ENCODE data around the gene PTPRD.

The PTPRD gene

DNA sequence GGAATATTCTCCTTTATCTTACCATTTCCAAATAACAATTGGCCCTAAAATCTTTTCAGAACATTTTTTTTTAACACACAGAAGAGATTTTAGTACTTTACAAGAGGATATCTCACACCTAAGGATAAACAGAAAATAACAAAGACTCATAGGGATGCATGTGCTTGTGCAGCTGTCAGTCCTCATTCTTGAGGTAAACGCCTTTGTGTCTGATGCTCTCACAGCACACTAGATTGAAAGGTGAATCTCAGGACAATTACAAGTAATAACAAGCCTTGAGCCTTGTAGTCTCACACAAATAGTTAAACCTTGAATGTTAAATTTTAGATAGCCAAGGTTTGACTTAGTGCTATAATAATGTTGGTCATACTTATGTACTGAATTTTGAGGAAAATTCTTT, 439.2 kb downstream of the PTPRD start:
- Histone ChIP-seq H3K9me3 (ENCODE audit: control insufficient read depth, insufficient read depth, low read depth, low read length) (no peaks in the 10 kb centered on the region), H3K4me1 (ENCODE audit: control insufficient read depth, insufficient read depth, low read length) (no peaks in the 10 kb centered on the region), H3K27ac (ENCODE audit: extremely low read depth, low read depth, low read length) (no peak overlapping the region), H3K4me3 (ENCODE audit: low read depth, low read length) (no peak overlapping the region), H3K36me3 (ENCODE audit: control insufficient read depth in 2 of 2, insufficient read depth in 1 of 2, low read length in 2 of 2) (no peaks in the 10 kb centered on the region)
- ChIA-PET POLR2A (no interaction called here), CTCF (no interaction called here)
- TF ChIP-seq SCRT1 (tag by site-specific recombination; IDR thresholded peaks at IDR 0.05; ENCODE audit: borderline replicate concordance) (no peak), ZNF529 (tag by site-specific recombination; IDR thresholded peaks at IDR 0.05; ENCODE audit: insufficient replicate concordance) (no peak), ZNF747 (tag by site-specific recombination; IDR thresholded peaks at IDR 0.05) (no peak), ZXDB (tag by site-specific recombination; IDR thresholded peaks at IDR 0.05) (no peak), ZNF175 (tag by site-specific recombination; IDR thresholded peaks at IDR 0.05) (no peak), ZNF514 (tag by site-specific recombination; IDR thresholded peaks at IDR 0.05) (no peak), YY2 (tag by site-specific recombination; IDR thresholded peaks at IDR 0.05) (no peak), ZNF37A (tag by site-specific recombination; IDR thresholded peaks at IDR 0.05) (no peak), ZNF184 (tag by site-specific recombination; IDR thresholded peaks at IDR 0.05) (no peak), GLI2 (tag by site-specific recombination; IDR thresholded peaks at IDR 0.05; ENCODE audit: borderline replicate concordance, low read depth) (no peak), ZNF394 (tag by site-specific recombination; IDR thresholded peaks at IDR 0.05; ENCODE audit: borderline replicate concordance) (no peak), ZNF585B (tag by site-specific recombination; IDR thresholded peaks at IDR 0.05) (no peak), ZNF548 (tag by site-specific recombination; IDR thresholded peaks at IDR 0.05) (no peak), ZNF10 (tag by site-specific recombination; IDR thresholded peaks at IDR 0.05) (no peak), ZNF792 (tag by site-specific recombination; IDR thresholded peaks at IDR 0.05) (no peak), ZNF324 (tag by site-specific recombination; IDR thresholded peaks at IDR 0.05) (no peak)
- TF ChIP-seq, protein P1, sequence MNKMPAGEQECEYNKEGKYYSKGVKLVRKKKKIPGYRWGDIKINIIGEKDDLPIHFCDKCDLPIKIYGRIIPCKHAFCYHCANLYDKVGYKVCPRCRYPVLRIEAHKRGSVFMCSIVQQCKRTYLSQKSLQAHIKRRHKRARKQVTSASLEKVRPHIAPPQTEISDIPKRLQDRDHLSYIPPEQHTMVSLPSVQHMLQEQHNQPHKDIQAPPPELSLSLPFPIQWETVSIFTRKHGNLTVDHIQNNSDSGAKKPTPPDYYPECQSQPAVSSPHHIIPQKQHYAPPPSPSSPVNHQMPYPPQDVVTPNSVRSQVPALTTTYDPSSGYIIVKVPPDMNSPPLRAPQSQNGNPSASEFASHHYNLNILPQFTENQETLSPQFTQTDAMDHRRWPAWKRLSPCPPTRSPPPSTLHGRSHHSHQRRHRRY (tag by site-specific recombination; IDR thresholded peaks at IDR 0.05): no peak
- TF ChIP-seq, protein P2, sequence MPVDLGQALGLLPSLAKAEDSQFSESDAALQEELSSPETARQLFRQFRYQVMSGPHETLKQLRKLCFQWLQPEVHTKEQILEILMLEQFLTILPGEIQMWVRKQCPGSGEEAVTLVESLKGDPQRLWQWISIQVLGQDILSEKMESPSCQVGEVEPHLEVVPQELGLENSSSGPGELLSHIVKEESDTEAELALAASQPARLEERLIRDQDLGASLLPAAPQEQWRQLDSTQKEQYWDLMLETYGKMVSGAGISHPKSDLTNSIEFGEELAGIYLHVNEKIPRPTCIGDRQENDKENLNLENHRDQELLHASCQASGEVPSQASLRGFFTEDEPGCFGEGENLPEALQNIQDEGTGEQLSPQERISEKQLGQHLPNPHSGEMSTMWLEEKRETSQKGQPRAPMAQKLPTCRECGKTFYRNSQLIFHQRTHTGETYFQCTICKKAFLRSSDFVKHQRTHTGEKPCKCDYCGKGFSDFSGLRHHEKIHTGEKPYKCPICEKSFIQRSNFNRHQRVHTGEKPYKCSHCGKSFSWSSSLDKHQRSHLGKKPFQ (tag by site-specific recombination; IDR thresholded peaks at IDR 0.05): no peak
- TF ChIP-seq, protein P3, sequence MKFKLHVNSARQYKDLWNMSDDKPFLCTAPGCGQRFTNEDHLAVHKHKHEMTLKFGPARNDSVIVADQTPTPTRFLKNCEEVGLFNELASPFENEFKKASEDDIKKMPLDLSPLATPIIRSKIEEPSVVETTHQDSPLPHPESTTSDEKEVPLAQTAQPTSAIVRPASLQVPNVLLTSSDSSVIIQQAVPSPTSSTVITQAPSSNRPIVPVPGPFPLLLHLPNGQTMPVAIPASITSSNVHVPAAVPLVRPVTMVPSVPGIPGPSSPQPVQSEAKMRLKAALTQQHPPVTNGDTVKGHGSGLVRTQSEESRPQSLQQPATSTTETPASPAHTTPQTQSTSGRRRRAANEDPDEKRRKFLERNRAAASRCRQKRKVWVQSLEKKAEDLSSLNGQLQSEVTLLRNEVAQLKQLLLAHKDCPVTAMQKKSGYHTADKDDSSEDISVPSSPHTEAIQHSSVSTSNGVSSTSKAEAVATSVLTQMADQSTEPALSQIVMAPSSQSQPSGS (tag by site-specific recombination; IDR thresholded peaks at IDR 0.05; ENCODE audit: low read depth): no peak
- TF ChIP-seq, protein P4, sequence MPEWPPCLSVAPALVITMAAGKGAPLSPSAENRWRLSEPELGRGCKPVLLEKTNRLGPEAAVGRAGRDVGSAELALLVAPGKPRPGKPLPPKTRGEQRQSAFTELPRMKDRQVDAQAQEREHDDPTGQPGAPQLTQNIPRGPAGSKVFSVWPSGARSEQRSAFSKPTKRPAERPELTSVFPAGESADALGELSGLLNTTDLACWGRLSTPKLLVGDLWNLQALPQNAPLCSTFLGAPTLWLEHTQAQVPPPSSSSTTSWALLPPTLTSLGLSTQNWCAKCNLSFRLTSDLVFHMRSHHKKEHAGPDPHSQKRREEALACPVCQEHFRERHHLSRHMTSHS (tag by site-specific recombination; IDR thresholded peaks at IDR 0.05): no peak

DNA sequence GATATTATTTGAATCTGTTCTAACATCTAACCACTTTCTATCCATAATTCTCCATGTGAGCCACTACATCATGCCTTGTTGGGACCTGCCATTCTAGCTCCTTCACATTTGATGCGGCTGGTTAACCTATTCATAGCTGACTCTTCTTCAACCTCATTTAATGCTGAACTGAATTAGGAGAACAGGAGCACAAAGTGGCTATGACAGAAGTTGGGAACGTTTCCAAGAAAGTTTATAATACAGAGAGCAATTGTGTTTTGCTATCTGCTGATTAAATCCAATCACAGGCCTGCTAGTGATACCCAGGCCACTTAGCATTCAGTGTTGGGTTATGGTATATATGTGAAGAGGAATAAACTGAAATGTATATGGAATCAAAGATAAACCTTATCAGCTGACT, 440.3 kb downstream of the PTPRD start:
- CTCF ChIA-PET: interaction anchor here (0.5 kb wide), 1 partner anchor 17 kb away, joined by 3 read pairs; no protein-coding TSS in a partner anchor
- Histone ChIP-seq H3K36me3 (ENCODE audit: control insufficient read depth in 2 of 2, insufficient read depth in 1 of 2, low read length in 2 of 2) (no peaks in the 10 kb centered on the region), H3K9me3 (ENCODE audit: control insufficient read depth, insufficient read depth, low read depth, low read length) (no peaks in the 10 kb centered on the region), H3K4me1 (ENCODE audit: control insufficient read depth, insufficient read depth, low read length) (no peaks in the 10 kb centered on the region), H3K4me3 (ENCODE audit: low read depth, low read length) (no peak overlapping the region), H3K27ac (ENCODE audit: extremely low read depth, low read depth, low read length) (no peak overlapping the region)
- TF ChIP-seq HOXC10 (CRISPR knock-in tag; IDR thresholded peaks at IDR 0.05) (no peak), ZNF175 (tag by site-specific recombination; IDR thresholded peaks at IDR 0.05) (no peak)
- TF ChIP-seq, protein P5, sequence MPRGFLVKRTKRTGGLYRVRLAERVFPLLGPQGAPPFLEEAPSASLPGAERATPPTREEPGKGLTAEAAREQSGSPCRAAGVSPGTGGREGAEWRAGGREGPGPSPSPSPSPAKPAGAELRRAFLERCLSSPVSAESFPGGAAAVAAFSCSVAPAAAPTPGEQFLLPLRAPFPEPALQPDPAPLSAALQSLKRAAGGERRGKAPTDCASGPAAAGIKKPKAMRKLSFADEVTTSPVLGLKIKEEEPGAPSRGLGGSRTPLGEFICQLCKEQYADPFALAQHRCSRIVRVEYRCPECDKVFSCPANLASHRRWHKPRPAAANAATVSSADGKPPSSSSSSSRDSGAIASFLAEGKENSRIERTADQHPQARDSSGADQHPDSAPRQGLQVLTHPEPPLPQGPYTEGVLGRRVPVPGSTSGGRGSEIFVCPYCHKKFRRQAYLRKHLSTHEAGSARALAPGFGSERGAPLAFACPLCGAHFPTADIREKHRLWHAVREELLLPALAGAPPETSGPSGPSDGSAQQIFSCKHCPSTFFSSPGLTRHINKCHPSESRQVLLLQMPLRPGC (tag by site-specific recombination; IDR thresholded peaks at IDR 0.05): no peak
- POLR2A ChIA-PET: no interaction called here
